HepG2 (cell line): ENCODE results near the gene FBXW5. TPM values are rescaled to one million over a fixed set of nuclear protein-coding genes. Genes with fewer than 3 reads are reported as not detected.

ENCODE experiments used
- AHDC1 ChIP-seq: sonication (generic); formaldehyde crosslinking; IDR thresholded peaks from 2 replicates; pipeline ENCODE4 v1.5.1; 2020; ENCODE audit warnings: mild to moderate bottlenecking, missing genetic modification reagents, borderline replicate concordance
- CREB1 ChIP-seq, 2 experiments: fragments of 450-650 bp in 1 of 2; IDR thresholded peaks; 2 replicates each; pipeline ENCODE4 v1.6.1; 2016 to 2017; ENCODE audit warnings: control low read depth in 1 of 2, mild to moderate bottlenecking in 1 of 2, missing compliant biosample characterization in 1 of 2, missing genetic modification characterization in 1 of 2
- HOXA3 ChIP-seq: sonication (generic); formaldehyde crosslinking; IDR thresholded peaks from 2 replicates; pipeline ENCODE4 v1.5.0; 2020; ENCODE audit warnings: missing genetic modification reagents
- KDM3A ChIP-seq: IDR thresholded peaks from 2 replicates; pipeline ENCODE4 v1.6.1; 2018; ENCODE audit warnings: low read depth, missing compliant biosample characterization
- NFATC3 ChIP-seq: sonication (generic); formaldehyde crosslinking; IDR thresholded peaks from 2 replicates; pipeline ENCODE4 v1.5.1; 2020; ENCODE audit warnings: mild to moderate bottlenecking, missing genetic modification reagents
- PAXIP1 ChIP-seq: sonication (generic); formaldehyde crosslinking; conservative IDR thresholded peaks from 2 replicates; pipeline ENCODE4 v1.4.0; 2020; ENCODE audit warnings: mild to moderate bottlenecking, missing genetic modification reagents, moderate library complexity
- ZMYM4 ChIP-seq: sonication (generic); formaldehyde crosslinking; IDR thresholded peaks from 2 replicates; pipeline ENCODE4 v1.8.1; 2023; ENCODE audit warnings: mild to moderate bottlenecking, missing genetic modification reagents
- ZNF280D ChIP-seq: sonication (generic); formaldehyde crosslinking; IDR thresholded peaks from 2 replicates; pipeline ENCODE4 v1.5.1; 2020; ENCODE audit warnings: mild to moderate bottlenecking, missing genetic modification reagents
- ZNF609 ChIP-seq: sonication (generic); formaldehyde crosslinking; IDR thresholded peaks from 2 replicates; pipeline ENCODE4 v1.4.0; 2020; ENCODE audit warnings: mild to moderate bottlenecking, missing genetic modification reagents, borderline replicate concordance
- polyA plus RNA-seq, 8 experiments: library from polyadenylated mRNA; depleted of rRNA in 3 of 8; stranded (reverse) in 7 of 8; unstranded in 1 of 8; fragments of >200 nt; fragmentation: Illumina TruSeq in 4 of 8; extraction: Trizol in 4 of 8; gene quantifications; 2 replicates each; pipeline versions ENCODE4 v1.2.1 to v1.2.3, GENCODE V29; 2011 to 2016; ENCODE audit warnings: low read depth in 4 of 8, missing spikeins in 1 of 8, mixed read lengths in 1 of 8; ENCODE audit not compliant: insufficient read depth in 1 of 8
- total RNA-seq, 5 experiments: library from RNA; depleted of rRNA; stranded (reverse); fragments of >200 nt; fragmentation: Illumina TruSeq; extraction: Trizol; gene quantifications; 2 replicates each; pipeline ENCODE4 v1.2.3, GENCODE V29; 2016; ENCODE audit warnings: low read depth in 1 of 5

FBXW5 gene
- total and polyA plus RNA-seq, 2 of the 13 experiments (the other 11 are each of a cell fraction or from before 2014, with no cell fraction given) = 52.0 to 60.4 TPM

- TF ChIP-seq CREB1 (IDR thresholded peaks at IDR 0.05) (0 out of 2 replicates have a peak, but pooled peaks have one; percentile 18), CREB1 (CRISPR knock-in tag; IDR thresholded peaks at IDR 0.05) (no peak), ZNF280D (CRISPR knock-in tag) (0 out of 2 replicates have a peak, but pooled peaks have one; percentile 47), NFATC3 (CRISPR knock-in tag) (peak; percentile 86; the same call in 1 of the 2 replicates), AHDC1 (CRISPR knock-in tag) (peak; percentile 56; the same call in 1 of the 2 replicates), ZNF609 (CRISPR knock-in tag) (peak; percentile 37; the same call in 1 of the 2 replicates), ZMYM4 (peak; percentile 65; the same call in 1 of the 2 replicates), KDM3A (CRISPR knock-in tag) (0 out of 2 replicates have a peak, but pooled peaks have one; percentile 44), HOXA3 (peak; percentile 55; the same call in 1 of the 2 replicates), PAXIP1 (CRISPR knock-in tag) (peak; percentile 89)
Measured at GRCh38 chr9:136944519-136945332, at the start of gene FBXW5, which contains the start of gene C8G (continued).
